Neural cell (in vitro differentiated cells): Measurements from ENCODE around the gene INPP5D. TPM values are rescaled to one million over a fixed set of nuclear protein-coding genes. Genes with fewer than 3 reads are reported as not detected.

Experiments used
- H2AFZ ChIP-seq: fragments of 200-600, 300-800 bp; sonication (generic), shearing (Covaris generic); 2 replicates; pipeline ENCODE4 v1.6.0; 2014; ENCODE audit warnings: low read depth, mild to moderate bottlenecking, antibody characterized with exemption, low read length, moderate library complexity
- H3F3A ChIP-seq: fragments of 200-600 bp; shearing (Covaris generic); 2 replicates; pipeline ENCODE4 v1.6.1; 2016; ENCODE audit warnings: mild to moderate bottlenecking, moderate library complexity, mixed read lengths, antibody characterized with exemption, low read length; ENCODE audit not compliant: insufficient read depth, poor library complexity, severe bottlenecking
- H3K27ac ChIP-seq: fragments of 200-600, 300-800 bp; sonication (generic), shearing (Covaris generic); 2 replicates; pipeline ENCODE4 v1.5.1; 2014; ENCODE audit warnings: mild to moderate bottlenecking, low read length, moderate library complexity
- H3K27me3 ChIP-seq: fragments of 300-800, 200-600 bp; sonication (generic), shearing (Covaris generic); 2 replicates; pipeline ENCODE4 v1.6.0; 2014; ENCODE audit warnings: mild to moderate bottlenecking, low read depth, low read length, moderate library complexity; ENCODE audit not compliant: insufficient read depth
- H3K36me3 ChIP-seq: fragments of 300-800, 200-600 bp; sonication (generic), shearing (Covaris generic); 2 replicates; pipeline ENCODE4 v1.5.1; 2014; ENCODE audit warnings: mild to moderate bottlenecking, antibody characterized with exemption, low read length, moderate library complexity; ENCODE audit not compliant: insufficient read depth
- H3K4me2 ChIP-seq: fragments of 300-800, 200-600 bp; sonication (generic), shearing (Covaris generic); 2 replicates; pipeline ENCODE4 v1.6.0; 2014; ENCODE audit warnings: mild to moderate bottlenecking, low read length
- H3K4me3 ChIP-seq: fragments of 300-800, 200-600 bp; sonication (generic), shearing (Covaris generic); 2 replicates; pipeline ENCODE4 v1.5.1; 2014; ENCODE audit warnings: mild to moderate bottlenecking, low read length, moderate library complexity
- H3K79me2 ChIP-seq: fragments of 200-600 bp; shearing (Covaris generic); replicated peaks from 2 replicates; pipeline ENCODE4 v1.6.0; 2014; ENCODE audit warnings: mild to moderate bottlenecking, low read length, moderate library complexity; ENCODE audit not compliant: insufficient read depth
- H3K9ac ChIP-seq: fragments of 300-800, 200-600 bp; sonication (generic), shearing (Covaris generic); 2 replicates; pipeline ENCODE4 v1.6.1; 2016; ENCODE audit warnings: mild to moderate bottlenecking, low read length, mixed read lengths
- H3K9me2 ChIP-seq: fragments of 200-600 bp; shearing (Covaris generic); 2 replicates; pipeline ENCODE4 v1.6.1; 2016; ENCODE audit warnings: mild to moderate bottlenecking, low read length, mixed read lengths; ENCODE audit not compliant: insufficient read depth
- H3K9me3 ChIP-seq: fragments of 200-600, 300-800 bp; sonication (generic), shearing (Covaris generic); 2 replicates; pipeline ENCODE4 v1.6.1; 2016; ENCODE audit warnings: mild to moderate bottlenecking, mixed run types, low read length, moderate library complexity, mixed read lengths
- H4K20me1 ChIP-seq: fragments of 200-600 bp; shearing (Covaris generic); 2 replicates; pipeline ENCODE4 v1.6.1; 2016; ENCODE audit warnings: mild to moderate bottlenecking, mixed run types; ENCODE audit not compliant: insufficient read depth
- CTCF ChIP-seq: fragments of 450-650 bp; IDR thresholded peaks from 2 replicates; pipeline ENCODE4 v1.5.1; 2014; ENCODE audit warnings: antibody characterized with exemption, mild to moderate bottlenecking, moderate library complexity; ENCODE audit not compliant: poor library complexity, severe bottlenecking
- EP300 ChIP-seq: fragments of 450-650 bp; conservative IDR thresholded peaks from 2 replicates; pipeline ENCODE4 v1.6.1; 2014; ENCODE audit warnings: antibody characterized with exemption, mild to moderate bottlenecking, moderate library complexity; ENCODE audit not compliant: poor library complexity, severe bottlenecking
- EZH2 ChIP-seq: fragments of 200-600, 300-800 bp; shearing (Covaris generic), sonication (generic); IDR thresholded peaks from 2 replicates; pipeline ENCODE4 v1.6.1; 2014; ENCODE audit warnings: antibody characterized with exemption, low read length, borderline replicate concordance, mild to moderate bottlenecking; ENCODE audit not compliant: insufficient read depth, poor library complexity, severe bottlenecking
- MXI1 ChIP-seq: fragments of 450-650 bp; conservative IDR thresholded peaks from 2 replicates; pipeline ENCODE4 v1.6.1; 2014; ENCODE audit warnings: antibody characterized with exemption, mild to moderate bottlenecking; ENCODE audit not compliant: poor library complexity, severe bottlenecking
- POLR2AphosphoS5 ChIP-seq: IDR thresholded peaks from 2 replicates; pipeline ENCODE4 v1.6.1; 2012
- RAD21 ChIP-seq: fragments of 450-650 bp; conservative IDR thresholded peaks from 2 replicates; pipeline ENCODE4 v1.6.1; 2014; ENCODE audit warnings: antibody characterized with exemption, mild to moderate bottlenecking, moderate library complexity
- REST ChIP-seq: IDR thresholded peaks from 2 replicates; pipeline ENCODE4 v1.6.1; 2012; ENCODE audit warnings: borderline replicate concordance
- SMC3 ChIP-seq: fragments of 450-650 bp; conservative IDR thresholded peaks from 2 replicates; pipeline ENCODE4 v1.6.1; 2014; ENCODE audit warnings: antibody characterized with exemption, mild to moderate bottlenecking, moderate library complexity; ENCODE audit not compliant: poor library complexity
- TAF1 ChIP-seq: IDR thresholded peaks from 2 replicates; pipeline ENCODE4 v1.6.1; 2012; ENCODE audit warnings: low read depth
- polyA plus RNA-seq: library from polyadenylated mRNA; depleted of rRNA; stranded (reverse); fragments of >200 nt; gene quantifications from 2 replicates; pipeline ENCODE4 v1.2.3, GENCODE V29; 2014

The INPP5D gene
- polyA plus RNA-seq, 1 donor from 2014 or later, result not detected

GRCh38 chr2:233125455-233126065 is 65.4 kb downstream of the INPP5D start:
- Histone ChIP-seq H3K79me2 (no peaks in the 10 kb centered on the region), H4K20me1 (no peaks in the 10 kb centered on the region), H3K4me3 (no peak overlapping the region), H3F3A (no peaks in the 10 kb centered on the region), H3K36me3 (no peaks in the 10 kb centered on the region), H3K9ac (no peak overlapping the region), H3K27ac (no peak overlapping the region), H3K9me3 (no peaks in the 10 kb centered on the region), H3K9me2 (no peaks in the 10 kb centered on the region), H2AFZ (no peak overlapping the region), H3K4me2 (no peak overlapping the region), H3K27me3 (no peaks in the 10 kb centered on the region)
- TF ChIP-seq REST, result no peak
- TF ChIP-seq SMC3, result no peak
- TF ChIP-seq TAF1, result no peak
- no peak for TF ChIP-seq MXI1
- no peak for TF ChIP-seq CTCF
- TF ChIP-seq RAD21, result no peak
- TF ChIP-seq EP300, result no peak
- no peak for TF ChIP-seq POLR2AphosphoS5
- TF ChIP-seq EZH2, result no peak

GRCh38 chr2:233129351-233129978 is 69.3 kb downstream of the INPP5D start:
- no peak overlapping the region for H3K27ac ChIP-seq
- H3K79me2 ChIP-seq, result no peaks in the 10 kb centered on the region
- H4K20me1 ChIP-seq, result no peaks in the 10 kb centered on the region
- no peak overlapping the region for H3K4me2 ChIP-seq
- H2AFZ ChIP-seq, result no peak overlapping the region
- H3K36me3 ChIP-seq, result no peaks in the 10 kb centered on the region
- H3F3A ChIP-seq, result no peaks in the 10 kb centered on the region
- no peaks in the 10 kb centered on the region for H3K9me2 ChIP-seq
- no peaks in the 10 kb centered on the region for H3K27me3 ChIP-seq
- H3K4me3 ChIP-seq, result no peak overlapping the region
- no peak overlapping the region for H3K9ac ChIP-seq
- H3K9me3 ChIP-seq, result no peaks in the 10 kb centered on the region
- TF ChIP-seq EZH2 (no peak), REST (no peak), EP300 (no peak), TAF1 (no peak), SMC3 (no peak), MXI1 (no peak), CTCF (no peak), RAD21 (no peak), POLR2AphosphoS5 (no peak)
